ENCODE measurements around the gene SRRM4. TPM values are rescaled to one million over a fixed set of nuclear protein-coding genes. Genes with fewer than 3 reads are reported as not detected.
A peak's percentile ranks its signal among the peaks of the same experiment; 100 is the strongest.

The SRRM4 gene
- total and polyA plus RNA-seq, 10 of the 15 experiments (the other 5 are each of a cell fraction or from before 2014, with no cell fraction given) = under 0.01 to 0.01 TPM; not detected in 8

DNA sequence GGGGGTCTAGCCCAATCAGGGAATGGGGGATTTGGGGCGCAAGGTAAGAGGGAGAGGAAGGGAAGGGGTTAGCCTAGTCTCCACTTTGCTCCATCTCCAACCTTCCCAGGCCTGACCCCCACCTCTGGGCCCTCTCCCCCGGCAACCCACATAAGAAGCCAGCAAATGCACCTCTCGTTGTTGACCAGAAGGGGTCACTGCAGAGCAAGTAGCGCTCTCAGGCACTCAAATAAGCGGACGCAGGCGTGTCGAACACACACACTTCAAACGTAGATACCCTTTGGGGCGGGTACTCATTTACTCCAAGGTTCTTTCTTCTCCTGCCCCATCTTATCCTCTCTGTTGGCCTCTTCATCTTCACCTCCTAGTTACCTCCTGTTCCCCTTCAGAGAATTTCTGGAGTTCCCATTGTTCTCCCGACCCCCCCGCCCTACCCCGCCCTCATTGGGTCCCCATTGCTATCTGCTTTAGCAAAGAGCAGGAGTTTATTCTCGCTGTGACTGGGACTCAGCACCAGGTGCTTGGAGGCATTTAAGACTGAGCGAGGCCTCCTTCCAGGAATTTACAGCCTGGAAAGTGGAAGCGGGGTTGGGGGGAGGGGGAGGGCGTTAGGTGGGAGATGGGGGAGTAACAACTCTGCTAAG, 1.5 kb upstream of the SRRM4 start:
- Histone ChIP-seq H3K4me3 (no peak overlapping the region), H3K27me3 (replicated peaks in 1 of 2; ENCODE audit: control insufficient read depth in 2 of 2, insufficient read depth in 2 of 2, low read length in 1 of 2) (peaks cover 1 to 7% of the 10 kb centered on the region in 2 experiments; a peak in 1 of 4 replicates), H4K20me1 (ENCODE audit: control insufficient read depth, insufficient read depth) (no peaks in the 10 kb centered on the region), H3K36me3 (ENCODE audit: control insufficient read depth in 2 of 2, insufficient read depth in 2 of 2, low read length in 1 of 2) (no peaks in the 10 kb centered on the region), H3K4me1 (ENCODE audit: control insufficient read depth, insufficient read depth, low read length) (no peaks in the 10 kb centered on the region), H3K4me2 (ENCODE audit: control insufficient read depth, insufficient read depth) (no peak overlapping the region), H3K27ac (ENCODE audit: control insufficient read depth, insufficient read depth) (no peak overlapping the region), H3K9ac (ENCODE audit: control insufficient read depth, insufficient read depth, low read length) (no peak overlapping the region), H3K79me2 (ENCODE audit: control insufficient read depth, insufficient read depth, low read length) (no peaks in the 10 kb centered on the region), H3K9me3 (replicated peaks; ENCODE audit: control insufficient read depth, insufficient read depth, low read length) (no peaks in the 10 kb centered on the region), H2AFZ (ENCODE audit: control insufficient read depth, low read depth, low read length) (no peak overlapping the region)
- peak; percentile 59; the same call in 1 of the 2 replicates for TF ChIP-seq SMC3 (IDR thresholded peaks at IDR 0.05; ENCODE audit: borderline replicate concordance, low read length)
- TF ChIP-seq, protein P1, sequence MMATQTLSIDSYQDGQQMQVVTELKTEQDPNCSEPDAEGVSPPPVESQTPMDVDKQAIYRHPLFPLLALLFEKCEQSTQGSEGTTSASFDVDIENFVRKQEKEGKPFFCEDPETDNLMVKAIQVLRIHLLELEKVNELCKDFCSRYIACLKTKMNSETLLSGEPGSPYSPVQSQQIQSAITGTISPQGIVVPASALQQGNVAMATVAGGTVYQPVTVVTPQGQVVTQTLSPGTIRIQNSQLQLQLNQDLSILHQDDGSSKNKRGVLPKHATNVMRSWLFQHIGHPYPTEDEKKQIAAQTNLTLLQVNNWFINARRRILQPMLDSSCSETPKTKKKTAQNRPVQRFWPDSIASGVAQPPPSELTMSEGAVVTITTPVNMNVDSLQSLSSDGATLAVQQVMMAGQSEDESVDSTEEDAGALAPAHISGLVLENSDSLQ (IDR thresholded peaks at IDR 0.05) = no peak
- TF ChIP-seq, protein P2, sequence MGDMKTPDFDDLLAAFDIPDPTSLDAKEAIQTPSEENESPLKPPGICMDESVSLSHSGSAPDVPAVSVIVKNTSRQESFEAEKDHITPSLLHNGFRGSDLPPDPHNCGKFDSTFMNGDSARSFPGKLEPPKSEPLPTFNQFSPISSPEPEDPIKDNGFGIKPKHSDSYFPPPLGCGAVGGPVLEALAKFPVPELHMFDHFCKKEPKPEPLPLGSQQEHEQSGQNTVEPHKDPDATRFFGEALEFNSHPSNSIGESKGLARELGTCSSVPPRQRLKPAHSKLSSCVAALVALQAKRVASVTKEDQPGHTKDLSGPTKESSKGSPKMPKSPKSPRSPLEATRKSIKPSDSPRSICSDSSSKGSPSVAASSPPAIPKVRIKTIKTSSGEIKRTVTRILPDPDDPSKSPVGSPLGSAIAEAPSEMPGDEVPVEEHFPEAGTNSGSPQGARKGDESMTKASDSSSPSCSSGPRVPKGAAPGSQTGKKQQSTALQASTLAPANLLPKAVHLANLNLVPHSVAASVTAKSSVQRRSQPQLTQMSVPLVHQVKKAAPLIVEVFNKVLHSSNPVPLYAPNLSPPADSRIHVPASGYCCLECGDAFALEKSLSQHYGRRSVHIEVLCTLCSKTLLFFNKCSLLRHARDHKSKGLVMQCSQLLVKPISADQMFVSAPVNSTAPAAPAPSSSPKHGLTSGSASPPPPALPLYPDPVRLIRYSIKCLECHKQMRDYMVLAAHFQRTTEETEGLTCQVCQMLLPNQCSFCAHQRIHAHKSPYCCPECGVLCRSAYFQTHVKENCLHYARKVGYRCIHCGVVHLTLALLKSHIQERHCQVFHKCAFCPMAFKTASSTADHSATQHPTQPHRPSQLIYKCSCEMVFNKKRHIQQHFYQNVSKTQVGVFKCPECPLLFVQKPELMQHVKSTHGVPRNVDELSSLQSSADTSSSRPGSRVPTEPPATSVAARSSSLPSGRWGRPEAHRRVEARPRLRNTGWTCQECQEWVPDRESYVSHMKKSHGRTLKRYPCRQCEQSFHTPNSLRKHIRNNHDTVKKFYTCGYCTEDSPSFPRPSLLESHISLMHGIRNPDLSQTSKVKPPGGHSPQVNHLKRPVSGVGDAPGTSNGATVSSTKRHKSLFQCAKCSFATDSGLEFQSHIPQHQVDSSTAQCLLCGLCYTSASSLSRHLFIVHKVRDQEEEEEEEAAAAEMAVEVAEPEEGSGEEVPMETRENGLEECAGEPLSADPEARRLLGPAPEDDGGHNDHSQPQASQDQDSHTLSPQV (IDR thresholded peaks at IDR 0.05) = no peak
- TF ChIP-seq, protein P3, sequence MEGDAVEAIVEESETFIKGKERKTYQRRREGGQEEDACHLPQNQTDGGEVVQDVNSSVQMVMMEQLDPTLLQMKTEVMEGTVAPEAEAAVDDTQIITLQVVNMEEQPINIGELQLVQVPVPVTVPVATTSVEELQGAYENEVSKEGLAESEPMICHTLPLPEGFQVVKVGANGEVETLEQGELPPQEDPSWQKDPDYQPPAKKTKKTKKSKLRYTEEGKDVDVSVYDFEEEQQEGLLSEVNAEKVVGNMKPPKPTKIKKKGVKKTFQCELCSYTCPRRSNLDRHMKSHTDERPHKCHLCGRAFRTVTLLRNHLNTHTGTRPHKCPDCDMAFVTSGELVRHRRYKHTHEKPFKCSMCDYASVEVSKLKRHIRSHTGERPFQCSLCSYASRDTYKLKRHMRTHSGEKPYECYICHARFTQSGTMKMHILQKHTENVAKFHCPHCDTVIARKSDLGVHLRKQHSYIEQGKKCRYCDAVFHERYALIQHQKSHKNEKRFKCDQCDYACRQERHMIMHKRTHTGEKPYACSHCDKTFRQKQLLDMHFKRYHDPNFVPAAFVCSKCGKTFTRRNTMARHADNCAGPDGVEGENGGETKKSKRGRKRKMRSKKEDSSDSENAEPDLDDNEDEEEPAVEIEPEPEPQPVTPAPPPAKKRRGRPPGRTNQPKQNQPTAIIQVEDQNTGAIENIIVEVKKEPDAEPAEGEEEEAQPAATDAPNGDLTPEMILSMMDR (IDR thresholded peaks at IDR 0.05 in 2 of 3, conservative IDR thresholded peaks at IDR 0.05 in 1 of 3; ENCODE audit: control insufficient read depth in 2 of 3, extremely low read depth in 1 of 3, insufficient read depth in 1 of 3, low read depth in 3 of 3, low read length in 3 of 3) = peak; percentile 59 to 80 (median 78)
- TF ChIP-seq RAD21 (IDR thresholded peaks at IDR 0.05; ENCODE audit: insufficient read depth, low read depth, low read length) = peak; percentile 70
- TF ChIP-seq JUND (IDR thresholded peaks at IDR 0.05; ENCODE audit: low read depth, low read length) = no peak
- no peak for TF ChIP-seq LARP7 (IDR thresholded peaks at IDR 0.05)
- no peak for TF ChIP-seq SMAD1 (IDR thresholded peaks at IDR 0.05; ENCODE audit: low read depth, partially characterized antibody)
- ChIA-PET RAD21 (ENCODE audit: unreplicated experiment) (no interaction called here), POLR2A (no interaction called here), CTCF (interaction anchor here (0.8 to 1.9 kb wide), 4 partner anchors 57 to 562 kb away, joined by 3 to 8 read pairs (median 3); no protein-coding TSS in a partner anchor), SMC1A (ENCODE audit: uncharacterized antibody, unreplicated experiment) (interaction anchor here (0.6 kb wide), 1 partner anchor 105 kb away, joined by 3 read pairs; no protein-coding TSS in a partner anchor)
- WGBS (ENCODE audit: insufficient coverage, insufficient replicate concordance, low lambda C conversion rate, missing lambda C conversion rate) = 4% methylated on average over 14 of the region's 17 CpGs
- no peak for DNase-seq (ENCODE audit: low read depth, low spot score)
- intact Hi-C loops (cut with micrococcal nuclease; ENCODE audit: unreplicated experiment) (loop anchor here (2.0 to 5.0 kb wide), 2 partner anchors 433 to 567 kb away; no protein-coding TSS in a partner anchor), in situ Hi-C loops (cut with MboI) (no loop called here)
- no TSS peak for BruUV-seq (replicated peaks)
- peak; percentile 76 for ATAC-seq
- no peak for FAIRE-seq
